A673 (cell line): ENCODE results near the gene RIPOR1. TPM values are rescaled to one million over a fixed set of nuclear protein-coding genes. Genes with fewer than 3 reads are reported as not detected.

Experiments
- BruUV-seq: library from RNA; stranded (reverse); fragments of 400-500 nt; replicated peaks from 2 replicates; lab custom pipeline; 2021; lab: Mats Ljungman, UMichigan
- CTCF ChIA-PET: fragments of 300-600 bp; sonication (Branson Sonifier 250); formaldehyde crosslinking; loops from one replicate; lab custom pipeline; 2022; ENCODE audit warnings: antibody characterized with exemption; lab: Charles Lee
- POLR2A ChIA-PET: fragments of 300-600 bp; sonication (Branson Sonifier 250); formaldehyde crosslinking; loops from one replicate; lab custom pipeline; 2022; ENCODE audit warnings: antibody characterized with exemption; ENCODE audit not compliant: low non-redundant PET; lab: Charles Lee
- DNase-seq: peaks from one replicate; pipeline ENCODE4 v3.0.0-alpha.2; 2015; ENCODE audit warnings: low spot score
- H3K27ac ChIP-seq: fragments of 200-600 bp; sonication (generic); 2 replicates; pipeline ENCODE4 v1.5.1; 2016; ENCODE audit warnings: mixed run types, low read depth, mild to moderate bottlenecking, mixed read lengths, antibody characterized with exemption, low read length; ENCODE audit not compliant: poor library complexity, severe bottlenecking
- H3K27me3 ChIP-seq: fragments of 200-600 bp; sonication (generic); replicated peaks from 2 replicates; pipeline ENCODE4 v1.6.1; 2017; ENCODE audit warnings: mixed run types, low read depth, mild to moderate bottlenecking, mixed read lengths, antibody characterized with exemption, low read length; ENCODE audit not compliant: insufficient read depth, poor library complexity
- H3K36me3 ChIP-seq: fragments of 200-600 bp; sonication (generic); 2 replicates; pipeline ENCODE4 v1.6.1; 2016; ENCODE audit warnings: mixed run types, mild to moderate bottlenecking, mixed read lengths, antibody characterized with exemption, low read length; ENCODE audit not compliant: insufficient read depth, poor library complexity, severe bottlenecking
- H3K4me1 ChIP-seq: fragments of 200-600 bp; sonication (generic); 2 replicates; pipeline ENCODE4 v1.6.1; 2017; ENCODE audit warnings: mixed run types, mild to moderate bottlenecking, mixed read lengths, antibody characterized with exemption, low read length; ENCODE audit not compliant: insufficient read depth, poor library complexity, severe bottlenecking
- H3K4me3 ChIP-seq: fragments of 200-600 bp; sonication (generic); 2 replicates; pipeline ENCODE4 v1.5.1; 2016; ENCODE audit warnings: low read depth, mixed run types, mild to moderate bottlenecking, mixed read lengths, low read length; ENCODE audit not compliant: poor library complexity, severe bottlenecking
- H3K9me3 ChIP-seq: fragments of 200-600 bp; sonication (generic); 2 replicates; pipeline ENCODE4 v1.6.1; 2016; ENCODE audit warnings: mixed run types, low read depth, mild to moderate bottlenecking, mixed read lengths, antibody characterized with exemption, low read length; ENCODE audit not compliant: poor library complexity, severe bottlenecking
- CTCF ChIP-seq: fragments of 300-800, 200-600 bp; sonication (generic); conservative IDR thresholded peaks from 2 replicates; pipeline ENCODE4 v1.5.1; 2017; ENCODE audit warnings: low read depth, mild to moderate bottlenecking, antibody characterized with exemption, low read length, moderate library complexity, mixed read lengths
- EZH2 ChIP-seq: fragments of 200-600 bp; sonication (generic); IDR thresholded peaks from 2 replicates; pipeline ENCODE4 v1.6.1; 2017; ENCODE audit warnings: borderline replicate concordance, low read depth, mild to moderate bottlenecking, mixed read lengths, antibody characterized with exemption, low read length; ENCODE audit not compliant: poor library complexity, severe bottlenecking
- intact Hi-C: fragments of 100-400 bp; cut with micrococcal nuclease; formaldehyde crosslinking; loops from one replicate; pipeline ENCODE4 v1.10.0; 2022; ENCODE audit not compliant: unreplicated experiment
- total RNA-seq: library from RNA; stranded (reverse); gene quantifications from 2 replicates; pipeline ENCODE4 v1.2.3, GENCODE V29; 2021

The RIPOR1 gene
- total RNA-seq, 1 experiment from 2014 or later: 22.9 TPM

DNA sequence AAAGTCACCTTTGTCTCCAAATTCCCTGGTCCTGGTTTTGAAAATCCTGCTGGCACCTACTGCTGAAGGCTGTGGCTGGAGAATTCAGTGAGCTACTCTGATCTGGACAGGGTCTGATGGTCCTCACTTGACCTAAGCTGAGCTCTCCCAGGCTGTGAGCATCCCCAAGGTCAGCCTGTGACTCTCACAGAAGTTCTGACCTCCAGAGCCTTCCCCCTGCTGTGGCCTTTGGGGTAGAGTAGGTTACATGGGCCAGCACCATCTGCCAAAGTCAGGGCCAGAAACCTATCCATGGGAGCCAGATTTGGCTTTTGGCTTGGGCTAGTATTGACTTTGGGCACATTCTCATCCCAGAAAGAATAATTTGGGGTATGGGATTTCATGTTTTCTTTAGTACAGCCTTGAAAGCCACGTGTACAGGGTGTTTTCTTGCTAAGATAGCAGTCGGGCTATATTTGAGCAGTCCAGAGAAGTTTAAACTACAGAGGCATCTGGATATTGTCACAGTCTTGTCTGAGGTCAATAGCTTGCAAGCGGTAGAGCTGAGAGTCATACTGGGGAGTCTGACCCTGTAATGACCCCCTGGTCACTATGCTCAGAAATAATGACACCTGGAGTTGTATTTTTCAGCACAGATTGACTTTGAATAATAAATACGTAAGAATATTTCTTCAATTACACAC is 39.1 kb upstream of the RIPOR1 start:
- no peaks in the 10 kb centered on the region for H3K36me3 ChIP-seq
- H3K27ac ChIP-seq: no peak overlapping the region
- H3K9me3 ChIP-seq: no peaks in the 10 kb centered on the region
- no peak for DNase-seq
- intact Hi-C loops: no loop called here
- H3K4me1 ChIP-seq: no peaks in the 10 kb centered on the region
- ChIA-PET CTCF (no interaction called here), POLR2A (interaction anchor here (0.6 kb wide), 1 partner anchor 23 kb away, joined by 4 read pairs; no protein-coding TSS in a partner anchor)
- BruUV-seq: no TSS peak
- no peak overlapping the region for H3K4me3 ChIP-seq
- TF ChIP-seq CTCF (no peak), EZH2 (no peak)
- no peaks in the 10 kb centered on the region for H3K27me3 ChIP-seq

DNA sequence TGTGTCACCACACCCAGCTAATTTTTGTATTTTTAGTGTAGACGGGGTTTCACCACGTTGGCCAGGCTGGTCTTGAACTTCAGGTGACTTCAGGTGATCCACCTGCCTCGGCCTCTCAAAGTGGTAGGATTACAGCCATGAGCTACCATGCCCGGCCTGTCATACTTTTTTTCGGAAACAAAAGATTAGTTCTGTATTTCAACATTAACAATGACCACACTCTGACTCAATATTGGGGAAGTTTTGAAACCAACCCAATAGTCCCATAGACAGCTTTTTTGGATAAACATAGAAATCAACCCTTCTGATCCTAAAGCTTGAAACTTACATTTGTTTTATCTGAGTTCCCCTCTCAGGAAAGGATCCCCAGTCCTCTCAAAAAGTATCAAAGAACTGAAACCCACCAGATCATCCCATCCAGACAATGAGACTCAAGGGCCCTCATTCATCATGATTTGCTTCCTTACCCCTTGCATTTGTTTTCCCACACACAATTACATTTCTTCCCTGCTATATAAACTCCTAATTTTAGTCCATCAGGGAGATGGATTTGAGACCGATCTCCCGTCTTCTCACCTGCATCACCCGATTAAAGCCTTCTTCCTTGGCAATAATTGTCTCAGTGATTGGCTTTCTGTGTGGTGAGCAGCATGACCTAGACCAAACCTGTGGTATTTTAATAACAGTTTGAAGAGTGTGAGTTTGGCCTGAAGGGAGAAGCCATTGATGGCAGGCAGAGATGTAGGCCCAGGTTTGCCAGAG is 38.1 kb upstream of the RIPOR1 start:
- no peak overlapping the region for H3K4me3 ChIP-seq
- no peaks in the 10 kb centered on the region for H3K27me3 ChIP-seq
- no peaks in the 10 kb centered on the region for H3K4me1 ChIP-seq
- intact Hi-C loops: no loop called here
- ChIA-PET POLR2A (no interaction called here), CTCF (interaction anchor here (0.5 to 0.9 kb wide), 4 partner anchors 23 to 1282 kb away, joined by 3 to 10 read pairs (median 4); no protein-coding TSS in a partner anchor)
- H3K27ac ChIP-seq: no peak overlapping the region
- no TSS peak for BruUV-seq
- no peaks in the 10 kb centered on the region for H3K9me3 ChIP-seq
- no peak for TF ChIP-seq EZH2
- no peak for DNase-seq
- H3K36me3 ChIP-seq: no peaks in the 10 kb centered on the region

DNA sequence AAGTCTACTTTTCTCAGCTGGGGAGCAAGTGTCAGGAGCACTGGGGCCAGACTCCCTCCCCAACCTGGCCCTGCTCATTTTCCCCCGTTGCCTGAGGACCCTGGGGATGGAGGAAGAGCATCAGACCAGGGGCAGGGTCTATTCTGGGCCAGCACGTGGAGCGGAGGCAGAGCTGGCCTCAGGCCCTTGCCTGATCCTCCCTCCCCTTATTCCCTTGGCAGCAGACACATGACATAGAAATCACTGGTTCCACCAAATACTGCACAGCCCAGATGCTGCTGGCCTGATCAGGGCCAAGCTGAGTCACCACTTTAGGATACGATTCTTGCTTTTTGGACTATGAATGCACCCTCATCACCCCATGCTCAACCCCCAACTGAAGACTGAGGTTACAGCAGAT is 29.5 kb upstream of the RIPOR1 start:
- ChIA-PET CTCF (no interaction called here), POLR2A (no interaction called here)
- no peak for DNase-seq
- H3K27me3 ChIP-seq: no peaks in the 10 kb centered on the region
- no peaks in the 10 kb centered on the region for H3K4me1 ChIP-seq
- no peak overlapping the region for H3K4me3 ChIP-seq
- no TSS peak for BruUV-seq
- intact Hi-C loops: no loop called here
- no peaks in the 10 kb centered on the region for H3K9me3 ChIP-seq
- no peaks in the 10 kb centered on the region for H3K36me3 ChIP-seq
- TF ChIP-seq CTCF: no peak
- TF ChIP-seq EZH2: no peak
- no peak overlapping the region for H3K27ac ChIP-seq
